SH-SY5Y (cell line): ENCODE measurements around the gene SUMF2.

Source experiments
- GATA2 ChIP-seq: IDR thresholded peaks from 2 replicates; pipeline ENCODE4 v1.6.1; 2011; ENCODE audit warnings: mild to moderate bottlenecking, low read depth, low read length
- GATA3 ChIP-seq: IDR thresholded peaks from 2 replicates; pipeline ENCODE4 v1.6.1; 2011; ENCODE audit warnings: low read depth, mild to moderate bottlenecking, low read length, moderate library complexity

Gene SUMF2

DNA sequence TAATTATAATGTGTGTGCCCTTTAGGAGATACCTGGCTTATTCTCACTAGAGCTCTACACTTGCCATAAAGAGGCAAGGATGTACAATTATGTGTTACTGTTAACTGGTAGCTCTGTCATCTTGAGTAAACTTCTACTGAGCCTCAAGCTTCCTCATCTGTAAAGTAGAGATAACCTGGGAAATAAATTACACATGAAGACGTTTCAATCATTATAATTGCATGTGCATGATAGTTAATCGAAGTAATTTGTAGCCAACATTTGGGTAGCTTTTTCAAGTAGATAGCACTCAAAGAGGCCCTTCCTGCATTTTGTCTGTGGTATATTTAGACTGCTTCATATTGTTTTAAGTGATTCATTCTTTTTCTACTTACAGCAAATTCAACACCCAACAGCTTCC lies 10.1 kb upstream of the SUMF2 start:
- TF ChIP-seq GATA2 (no peak), GATA3 (no peak)

DNA sequence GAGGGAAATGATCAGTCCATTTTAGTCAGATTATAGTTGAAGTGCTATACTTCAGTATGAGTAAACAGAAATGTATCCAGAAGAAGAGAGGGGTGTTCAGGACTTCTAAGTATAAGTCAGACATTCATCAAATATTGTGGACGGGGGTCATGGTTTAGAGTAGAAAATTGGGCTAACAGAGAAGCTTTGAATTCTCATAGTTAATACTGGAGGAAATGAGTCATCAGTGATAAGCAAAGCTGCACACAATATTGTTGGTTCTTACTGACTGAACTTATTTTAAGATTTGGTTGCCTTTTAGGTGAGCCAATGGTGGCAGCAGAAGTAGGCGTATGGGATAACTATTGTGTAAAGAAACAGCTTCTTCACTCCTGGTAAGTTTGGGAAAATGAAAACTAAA lies 1.7 kb upstream of the SUMF2 start:
- TF ChIP-seq GATA2 = no peak
- TF ChIP-seq GATA3 = no peak

DNA sequence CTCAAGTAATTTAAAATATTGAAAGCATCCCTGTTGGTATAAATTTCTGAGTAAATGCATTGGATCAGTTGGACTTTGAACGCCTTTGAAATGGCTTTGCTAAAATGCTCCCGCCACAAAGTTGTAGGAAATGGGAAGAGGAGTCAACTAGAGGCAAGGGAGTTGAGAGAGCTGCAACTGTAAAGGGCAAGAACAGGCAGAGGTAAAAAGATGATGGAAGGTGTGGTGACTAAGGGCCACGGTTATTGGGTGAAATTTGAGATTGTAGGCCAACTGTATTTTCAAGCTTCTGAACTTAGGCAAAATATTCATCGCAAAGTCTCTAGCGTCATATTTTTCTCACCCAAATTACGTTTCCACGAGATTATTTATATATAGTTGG lies 595 bp upstream of the SUMF2 start:
- TF ChIP-seq GATA3 = no peak

DNA sequence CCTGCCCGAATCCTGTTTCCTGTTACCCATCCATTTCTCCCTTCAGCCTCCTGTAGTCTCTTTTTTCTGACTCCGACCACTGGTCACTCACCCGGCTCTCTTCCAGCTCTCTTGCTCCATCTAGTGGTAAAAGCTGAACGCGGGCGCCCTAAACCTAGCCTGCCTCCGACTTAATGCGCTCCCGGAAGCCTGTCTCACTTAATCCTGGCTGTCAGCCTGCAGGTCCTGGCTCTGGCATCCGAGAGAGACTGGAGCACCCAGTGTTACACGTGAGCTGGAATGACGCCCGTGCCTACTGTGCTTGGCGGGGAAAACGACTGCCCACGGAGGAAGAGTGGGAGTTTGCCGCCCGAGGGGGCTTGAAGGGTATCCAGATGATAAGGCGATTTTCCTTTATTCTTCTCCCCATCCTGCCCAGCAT lies 10.3 kb downstream of the SUMF2 start:
- no peak for TF ChIP-seq GATA2
- no peak for TF ChIP-seq GATA3

DNA sequence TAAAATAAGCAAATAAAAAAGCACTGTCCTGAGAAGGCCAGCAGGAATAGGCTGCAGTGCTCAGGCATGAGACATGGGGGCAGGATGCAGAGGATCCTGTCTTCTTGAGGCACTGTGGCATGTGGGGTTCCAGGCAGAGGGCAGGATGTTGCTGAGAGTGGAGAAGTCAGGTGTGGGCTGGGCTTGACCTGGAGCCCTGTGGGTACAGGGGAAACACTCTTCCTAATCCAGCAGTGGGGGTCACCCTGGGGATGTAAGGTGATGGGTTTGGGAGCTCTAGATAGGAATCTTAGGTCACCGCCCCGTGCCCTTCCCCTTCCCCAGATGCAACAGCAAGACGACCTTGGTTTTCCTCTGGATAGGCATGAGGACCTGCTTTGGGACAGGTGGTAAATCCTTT lies 13.6 kb downstream of the SUMF2 start:
- TF ChIP-seq GATA3 = no peak
- TF ChIP-seq GATA2 = no peak

DNA sequence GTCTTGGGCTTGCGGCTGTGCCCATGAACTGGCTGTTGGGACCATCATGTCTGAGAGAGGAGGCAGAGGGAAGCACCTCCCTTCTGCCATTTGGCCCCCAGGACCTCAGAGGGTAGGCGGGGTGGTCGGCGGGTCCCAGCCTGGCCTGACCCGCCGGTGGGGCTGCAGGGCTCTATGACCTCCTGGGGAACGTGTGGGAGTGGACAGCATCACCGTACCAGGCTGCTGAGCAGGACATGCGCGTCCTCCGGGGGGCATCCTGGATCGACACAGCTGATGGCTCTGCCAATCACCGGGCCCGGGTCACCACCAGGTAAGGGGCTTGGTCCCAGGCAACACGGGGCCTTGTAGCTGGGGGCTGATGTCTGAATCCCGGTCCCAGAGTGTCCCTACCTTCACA lies 14.1 kb downstream of the SUMF2 start:
- TF ChIP-seq GATA2 (no peak), GATA3 (no peak)

DNA sequence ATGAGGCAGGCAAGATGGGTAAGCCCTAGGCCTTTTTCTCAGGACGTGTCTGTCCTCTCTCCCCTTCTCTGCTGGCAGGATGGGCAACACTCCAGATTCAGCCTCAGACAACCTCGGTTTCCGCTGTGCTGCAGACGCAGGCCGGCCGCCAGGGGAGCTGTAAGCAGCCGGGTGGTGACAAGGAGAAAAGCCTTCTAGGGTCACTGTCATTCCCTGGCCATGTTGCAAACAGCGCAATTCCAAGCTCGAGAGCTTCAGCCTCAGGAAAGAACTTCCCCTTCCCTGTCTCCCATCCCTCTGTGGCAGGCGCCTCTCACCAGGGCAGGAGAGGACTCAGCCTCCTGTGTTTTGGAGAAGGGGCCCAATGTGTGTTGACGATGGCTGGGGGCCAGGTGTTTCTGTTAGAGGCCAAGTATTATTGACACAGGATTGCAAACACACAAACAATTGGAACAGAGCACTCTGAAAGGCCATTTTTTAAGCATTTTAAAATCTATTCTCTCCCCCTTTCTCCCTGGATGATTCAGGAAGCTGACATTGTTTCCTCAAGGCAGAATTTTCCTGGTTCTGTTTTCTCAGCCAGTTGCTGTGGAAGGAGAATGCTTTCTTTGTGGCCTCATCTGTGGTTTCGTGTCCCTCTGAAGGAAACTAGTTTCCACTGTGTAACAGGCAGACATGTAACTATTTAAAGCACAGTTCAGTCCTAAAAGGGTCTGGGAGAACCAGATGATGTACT lies 15.5 kb downstream of the SUMF2 start:
- TF ChIP-seq GATA3 (no peak), GATA2 (no peak)

DNA sequence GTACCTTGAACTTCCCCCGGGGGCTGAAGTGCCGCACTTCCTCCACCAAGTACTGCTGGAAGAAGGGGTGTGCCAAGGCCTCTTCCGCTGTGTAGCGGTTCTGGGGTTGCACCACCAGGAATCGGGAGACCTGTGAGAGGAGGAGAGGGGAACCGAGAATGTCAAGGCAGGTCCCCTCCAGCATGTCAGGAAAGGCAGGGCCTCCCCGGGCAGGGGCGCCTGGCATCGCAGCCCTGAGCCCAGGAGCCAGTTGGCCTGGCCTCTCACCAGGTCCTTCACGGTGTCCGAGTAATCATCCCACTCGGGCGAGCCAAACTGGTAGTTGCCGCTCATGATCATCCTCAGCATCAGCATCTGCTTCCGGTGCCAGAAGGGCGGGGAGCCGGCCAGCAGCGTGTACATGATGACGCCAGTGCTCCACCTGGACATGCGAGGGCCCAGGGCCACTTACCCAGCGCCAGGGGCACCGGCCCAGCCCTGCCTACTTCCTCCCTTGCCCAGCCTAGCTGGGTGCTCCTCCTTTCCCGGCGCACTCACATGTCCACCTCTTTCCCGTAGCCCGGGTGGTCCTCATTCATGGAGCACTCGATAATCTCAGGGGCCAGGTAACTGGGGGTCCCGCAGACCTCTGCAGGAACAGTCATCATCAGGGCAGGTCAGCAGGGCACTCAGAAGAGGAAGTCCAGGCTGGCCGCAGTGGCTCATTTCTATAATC lies 17.7 kb downstream of the SUMF2 start:
- no peak for TF ChIP-seq GATA2
- TF ChIP-seq GATA3 = no peak

DNA sequence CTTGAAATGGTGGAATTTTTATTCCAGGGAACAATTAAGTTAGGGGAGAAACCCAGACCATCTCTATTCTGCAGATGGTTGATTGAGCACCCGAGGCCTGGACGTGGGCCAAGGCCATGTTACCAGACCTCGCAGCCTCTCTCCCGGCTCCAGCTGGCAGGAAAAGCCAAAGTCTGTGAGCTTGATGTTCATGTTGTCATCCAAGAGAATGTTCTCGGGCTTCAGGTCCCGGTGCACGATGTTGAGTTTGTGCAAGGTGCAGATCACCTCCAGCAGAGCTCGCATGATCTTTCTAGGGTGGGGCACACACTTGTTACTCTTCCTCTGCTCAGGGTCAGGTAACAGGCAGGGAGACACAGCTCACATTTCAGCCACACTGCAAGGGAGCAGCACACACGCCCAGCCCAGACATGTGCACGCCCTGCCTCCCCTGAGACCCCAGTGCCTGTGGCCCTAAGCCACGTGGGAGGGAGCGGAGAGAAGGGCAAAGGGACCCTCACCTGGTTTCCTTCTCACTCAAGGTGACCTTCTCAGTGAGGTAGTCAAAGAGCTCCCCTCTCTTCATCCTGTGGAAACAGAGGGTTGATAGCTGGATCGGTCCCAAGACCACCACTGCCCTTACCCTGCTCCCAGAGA lies 19.2 kb downstream of the SUMF2 start:
- TF ChIP-seq GATA2 = 0 out of 2 replicates have a peak, but pooled peaks have one; percentile 18
- TF ChIP-seq GATA3 = no peak

DNA sequence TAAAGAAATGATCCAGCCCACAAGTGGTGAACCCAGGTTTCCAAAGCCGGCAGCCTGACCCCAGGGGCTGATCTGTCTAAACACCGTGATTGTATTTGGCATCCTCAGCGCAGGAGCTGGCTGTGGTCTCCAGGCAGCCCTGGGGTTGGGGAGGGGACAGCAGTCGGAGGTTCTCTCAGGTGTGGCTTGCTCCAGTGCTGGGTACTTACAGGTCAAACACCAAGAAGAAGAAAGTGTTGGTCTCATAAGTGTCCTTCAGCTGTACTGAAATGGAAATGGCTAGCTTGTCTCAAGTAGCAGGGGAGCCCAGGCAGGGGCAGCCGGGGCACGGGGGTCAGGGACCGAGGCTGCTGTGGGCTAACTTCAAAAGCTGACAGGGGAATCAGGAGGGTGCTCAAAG lies 22.7 kb downstream of the SUMF2 start:
- no peak for TF ChIP-seq GATA3
- no peak for TF ChIP-seq GATA2

DNA sequence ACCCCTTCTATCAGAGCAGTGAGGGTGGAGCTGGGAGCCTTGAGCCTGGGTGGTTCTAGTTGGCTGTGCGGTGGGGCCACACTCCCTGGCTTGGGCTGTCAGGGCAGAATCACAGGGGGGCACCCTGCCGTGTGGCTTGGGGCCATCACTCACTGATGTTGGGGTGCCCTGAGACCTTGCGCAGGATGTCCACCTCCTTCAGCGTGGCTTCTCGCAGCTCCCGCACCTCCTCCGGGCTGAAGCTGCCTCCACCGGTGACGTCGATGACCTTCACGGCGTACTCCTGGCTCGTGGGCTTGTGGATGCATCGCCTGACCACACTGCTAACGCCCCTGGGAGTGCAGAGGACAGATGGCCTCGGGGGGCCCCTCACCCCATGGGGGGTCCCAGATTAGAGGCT lies 23.4 kb downstream of the SUMF2 start:
- TF ChIP-seq GATA2 (no peak), GATA3 (no peak)

DNA sequence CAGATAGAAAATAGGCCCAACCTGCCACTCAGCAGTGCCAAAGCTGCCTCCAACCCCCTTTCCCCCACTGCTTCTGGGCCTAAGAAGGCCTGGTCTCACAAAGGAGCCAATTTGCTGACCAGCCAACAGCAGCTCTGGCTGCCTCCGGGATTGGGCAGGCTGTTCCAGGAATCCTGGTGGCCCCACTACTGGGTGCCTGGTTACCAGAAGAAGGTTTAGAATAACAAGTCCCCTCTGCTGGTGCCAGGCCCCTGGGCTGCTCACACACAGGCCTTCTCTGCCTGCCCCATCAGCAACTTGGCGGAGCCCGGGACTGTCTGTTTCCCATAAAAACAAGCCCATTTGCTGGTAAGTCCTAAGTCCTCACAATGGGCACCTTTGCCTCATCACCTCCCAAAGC lies 27.5 kb downstream of the SUMF2 start:
- no peak for TF ChIP-seq GATA3
- no peak for TF ChIP-seq GATA2

DNA sequence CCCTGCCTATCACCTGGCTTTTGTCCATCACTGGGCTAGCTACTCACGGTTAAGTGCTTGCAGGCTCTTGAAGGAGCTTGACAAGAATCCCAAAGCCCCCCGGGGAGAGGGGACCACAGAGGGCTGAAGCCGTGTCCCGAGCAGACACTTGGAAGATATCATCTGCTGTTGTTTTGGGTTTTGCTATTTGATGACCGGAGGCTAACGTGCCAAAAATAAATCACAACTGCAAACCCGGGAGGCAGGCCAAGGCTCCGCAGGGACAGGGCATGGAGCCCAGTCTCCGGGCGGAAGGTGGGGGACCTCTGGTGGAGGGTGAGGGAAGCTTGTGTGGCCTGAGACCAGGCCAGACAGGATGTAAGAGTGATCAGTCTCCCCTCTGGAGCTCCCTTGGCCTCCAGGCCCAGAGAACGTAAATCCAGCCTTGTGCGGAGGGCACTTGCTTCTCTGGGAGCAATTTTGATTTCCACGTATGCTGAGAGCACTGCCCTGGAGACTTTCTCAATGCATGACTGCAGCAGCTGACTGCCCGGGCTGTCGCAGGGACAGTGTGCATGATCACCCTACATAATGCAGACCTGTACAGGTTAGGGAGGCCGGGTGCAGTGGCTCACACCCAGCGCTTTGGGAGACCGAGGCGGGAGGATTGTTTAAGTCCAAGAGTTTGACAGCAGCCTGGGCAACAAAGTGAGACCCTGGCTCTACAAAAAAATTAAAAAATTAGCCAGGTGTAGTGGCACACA lies 28.9 kb downstream of the SUMF2 start, which contains the start of gene PHKG1:
Gene PHKG1 (minus strand): TSS at position 164 of the 743 bp plus-strand sequence. CDS start 4,011 bp downstream, outside the sequence.
- TF ChIP-seq GATA2 = no peak
- no peak for TF ChIP-seq GATA3

DNA sequence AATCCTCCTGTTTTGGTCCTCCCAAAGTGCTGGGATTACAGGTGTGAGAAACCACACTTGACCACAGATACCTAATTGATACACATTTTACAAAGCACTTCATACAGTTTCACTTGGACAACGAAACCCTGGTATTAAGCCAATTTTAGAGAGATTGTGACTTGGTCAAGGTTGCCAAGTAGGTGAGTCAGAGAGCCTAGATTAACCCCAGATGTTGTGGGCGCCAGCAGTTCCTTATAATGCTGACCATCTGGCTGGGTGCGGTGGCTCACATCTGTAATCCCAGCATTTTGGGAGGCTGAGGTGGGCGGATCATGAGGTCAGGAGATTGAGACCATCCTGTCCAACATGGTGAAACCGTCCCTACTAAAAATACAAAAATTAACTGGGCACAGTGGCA lies 33.6 kb downstream of the SUMF2 start:
- TF ChIP-seq GATA3 (no peak), GATA2 (no peak)

DNA sequence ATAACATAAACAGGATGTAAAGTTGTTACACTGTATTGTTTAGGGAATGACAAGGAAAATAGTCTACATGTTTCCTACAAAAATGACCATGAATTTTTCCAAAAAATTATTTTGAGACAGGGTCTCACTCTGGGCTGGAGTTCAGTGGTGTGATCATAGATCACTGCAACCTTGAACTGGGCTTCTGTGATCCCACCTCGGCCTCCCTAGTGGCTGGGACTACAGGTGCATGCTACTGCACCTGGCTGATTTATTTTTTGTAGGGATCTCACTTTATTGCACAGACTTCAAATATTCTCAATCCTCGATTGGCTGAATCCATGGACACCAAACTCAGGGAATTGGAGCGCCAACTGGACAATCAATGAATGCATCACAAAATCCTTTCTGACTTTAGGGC lies 35.6 kb downstream of the SUMF2 start:
- TF ChIP-seq GATA3 = no peak
- TF ChIP-seq GATA2 = no peak
